Heart left ventricle (tissue), 16 donors: ENCODE results near the gene RSU1. TPM values are rescaled to one million over a fixed set of nuclear protein-coding genes. Genes with fewer than 3 reads are reported as not detected.

Experiments used
- ATAC-seq, 4 donors: fragments of 200-7000 bp; cut with Tn5 transposase; one replicate each; pipeline ENCODE4 v1.9.1; 2020 to 2022; ENCODE audit warnings: moderate library complexity in 4 of 4, mild to moderate bottlenecking in 3 of 4, moderate number of reproducible peaks in 1 of 4
- DNase-seq, 5 donors: peaks; one replicate each; pipeline ENCODE4 v3.0.0-alpha.2; 2020
- H3K27ac ChIP-seq, 12 donors: fragments of 200-600 bp; sonication (generic) in 4 of 12; one replicate each; pipeline versions ENCODE4 v1.5.0 to v1.8.0; 2016 to 2022; ENCODE audit warnings: mild to moderate bottlenecking in 2 of 12
- H3K27me3 ChIP-seq, 9 donors: fragments of 200-600 bp; sonication (generic) in 2 of 9; one replicate each; pipeline versions ENCODE4 v1.5.1 to v1.8.0; 2016 to 2022; ENCODE audit warnings: mild to moderate bottlenecking in 3 of 9
- H3K36me3 ChIP-seq, 9 donors: fragments of 200-600 bp; sonication (generic) in 2 of 9; one replicate each; pipeline versions ENCODE4 v1.5.0 to v1.8.0; 2018 to 2022; ENCODE audit warnings: mild to moderate bottlenecking in 2 of 9
- H3K4me1 ChIP-seq, 12 donors: fragments of 200-600 bp; sonication (generic) in 4 of 12; one replicate each; pipeline versions ENCODE4 v1.5.0 to v1.8.0; 2016 to 2022; ENCODE audit warnings: mild to moderate bottlenecking in 3 of 12
- H3K4me3 ChIP-seq, 12 donors: fragments of 200-600 bp; sonication (generic) in 4 of 12; one replicate each; pipeline versions ENCODE4 v1.5.0 to v1.8.0; 2017 to 2022; ENCODE audit warnings: mild to moderate bottlenecking in 9 of 12, moderate library complexity in 4 of 12
- H3K9me3 ChIP-seq, 12 donors: fragments of 200-600 bp; sonication (generic) in 4 of 12; one replicate each; pipeline versions ENCODE4 v1.5.0 to v1.8.0; 2016 to 2022; ENCODE audit warnings: mild to moderate bottlenecking in 1 of 12
- POLR2A ChIP-seq, 2 donors: fragments of 450-650 bp; IDR thresholded peaks; one replicate each; pipeline ENCODE4 v1.6.1; 2017; ENCODE audit warnings: antibody characterized with exemption in 2 of 2, mild to moderate bottlenecking in 2 of 2, moderate library complexity in 2 of 2
- WGBS, 4 donors: extraction: QIAGEN DNeasy Blood & Tissue Kit in 2 of 4; methylation state at CpG; one replicate each; pipeline versions ENCODE4 v1.1.5 to v1.1.7; 2013 to 2018; 5-methylcytosine and 5-hydroxymethylcytosine counted together
- intact Hi-C, 10 donors: fragments of 100-400 bp; cut with DNase I; formaldehyde crosslinking; loops; one replicate each; pipeline versions ENCODE4 v1.11.1 to v1.14.2; 2022
- polyA plus RNA-seq, 2 donors: library from polyadenylated mRNA; stranded (reverse); fragments of 200-250 nt; gene quantifications; one replicate each; pipeline ENCODE4 v1.2.3, GENCODE V29; 2013
- total RNA-seq, 9 donors: library from RNA; depleted of rRNA in 2 of 9; stranded (reverse); fragments of >200 nt in 2 of 9; fragmentation: NEBNext Ultra II Directional in 3 of 9; extraction: Animal tissue kit (Norgen Biotek cat#: 25700) in 3 of 9; gene quantifications; one replicate each; pipeline versions ENCODE4 v1.1.0 to v1.2.4, GENCODE V29; 2016 to 2023
- TF ChIP-seq, protein P1 (sequence below), 12 donors: fragments of 200-600 bp; sonication (generic) in 4 of 12; IDR thresholded peaks; one replicate each; pipeline versions ENCODE4 v1.5.0 to v1.8.0; 2018 to 2022; ENCODE audit warnings: antibody characterized with exemption in 12 of 12, mild to moderate bottlenecking in 5 of 12
- donor health status: ischemic (EF 13 %, LVEDD 7.1; RV severe dilation, severe dysfunction).
- donor health status: healthy with polysubstance abuse.
- donor health status: DM: no; HTN: yes; CAD: no.
- donor health status: DM: no; HTN: no; CAD: no.
- donor health status: ischemic (EF 25% LVEDD 6.9; RV normal size, moderate dysfunction).
- donor health status: ischemic (EF 25% LVEDD 5.7; RV mildly dilated, moderate dysfunction).
- donor health status: healthy.
- donor health status: DM: yes; HTN: yes; CAD: no.
- donor health status: ischemic (EF 35%, LVEDD 5.7; RV mildly dilated, moderate dysfunction).
- donor health status: nonischemic (EF 11% LVEDD 7.7; RV severe dilation, severe dysfunction).
- donor health status: DM: yes; HTN: yes; CAD: no.
- donor health status: PGD.
- donor health status: ischemic (EF 29% LVEDD 5.4; RV normal size, mild dysfunction).
- donor health status: nonischemic (EF 23%, LVEDD 6.1; RV moderate dilation, normal function).

The RSU1 gene
- total and polyA plus RNA-seq, 11 donors, result 29.6 to 84.1 (median 53.0) TPM

DNA sequence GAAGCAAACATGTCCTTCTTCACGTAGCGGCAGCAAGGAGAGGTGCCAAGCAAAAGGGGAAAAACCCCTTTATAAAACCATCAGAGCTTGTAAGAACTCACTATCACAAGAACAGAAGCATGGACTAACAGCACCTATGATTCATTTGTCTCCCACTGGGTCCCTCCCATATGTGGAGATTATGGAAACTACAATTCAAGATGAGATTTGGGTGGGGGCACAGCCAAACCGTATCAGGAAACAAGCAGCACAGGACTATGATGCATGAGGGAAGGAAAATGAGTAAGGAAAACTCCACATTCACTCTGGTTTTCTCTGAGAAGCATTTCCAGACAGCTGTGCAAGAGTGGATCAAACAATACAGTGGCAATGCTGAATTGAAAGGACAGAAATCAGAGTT, 81.6 kb downstream of the RSU1 start:
- intact Hi-C loops, result no loop called here
- 90 to 95% (median 94%) methylated on average over 3 of the region's 3 CpGs for WGBS, 4 donors
- Histone ChIP-seq H3K4me1 (no peaks in the 10 kb centered on the region), H3K27me3 (no peaks in the 10 kb centered on the region), H3K4me3 (no peak overlapping the region), H3K36me3 (peaks cover 0 to 41% (median 7%) of the 10 kb centered on the region in 9 donors), H3K27ac (no peak overlapping the region), H3K9me3 (peaks cover 0 to 43% (median 7%) of the 10 kb centered on the region in 12 donors)
- TF ChIP-seq, protein P1, sequence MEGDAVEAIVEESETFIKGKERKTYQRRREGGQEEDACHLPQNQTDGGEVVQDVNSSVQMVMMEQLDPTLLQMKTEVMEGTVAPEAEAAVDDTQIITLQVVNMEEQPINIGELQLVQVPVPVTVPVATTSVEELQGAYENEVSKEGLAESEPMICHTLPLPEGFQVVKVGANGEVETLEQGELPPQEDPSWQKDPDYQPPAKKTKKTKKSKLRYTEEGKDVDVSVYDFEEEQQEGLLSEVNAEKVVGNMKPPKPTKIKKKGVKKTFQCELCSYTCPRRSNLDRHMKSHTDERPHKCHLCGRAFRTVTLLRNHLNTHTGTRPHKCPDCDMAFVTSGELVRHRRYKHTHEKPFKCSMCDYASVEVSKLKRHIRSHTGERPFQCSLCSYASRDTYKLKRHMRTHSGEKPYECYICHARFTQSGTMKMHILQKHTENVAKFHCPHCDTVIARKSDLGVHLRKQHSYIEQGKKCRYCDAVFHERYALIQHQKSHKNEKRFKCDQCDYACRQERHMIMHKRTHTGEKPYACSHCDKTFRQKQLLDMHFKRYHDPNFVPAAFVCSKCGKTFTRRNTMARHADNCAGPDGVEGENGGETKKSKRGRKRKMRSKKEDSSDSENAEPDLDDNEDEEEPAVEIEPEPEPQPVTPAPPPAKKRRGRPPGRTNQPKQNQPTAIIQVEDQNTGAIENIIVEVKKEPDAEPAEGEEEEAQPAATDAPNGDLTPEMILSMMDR (IDR thresholded peaks at IDR 0.05), result no peak
- TF ChIP-seq POLR2A (IDR thresholded peaks at IDR 0.05), result no peak
- ATAC-seq (no peak), DNase-seq (no peak)

DNA sequence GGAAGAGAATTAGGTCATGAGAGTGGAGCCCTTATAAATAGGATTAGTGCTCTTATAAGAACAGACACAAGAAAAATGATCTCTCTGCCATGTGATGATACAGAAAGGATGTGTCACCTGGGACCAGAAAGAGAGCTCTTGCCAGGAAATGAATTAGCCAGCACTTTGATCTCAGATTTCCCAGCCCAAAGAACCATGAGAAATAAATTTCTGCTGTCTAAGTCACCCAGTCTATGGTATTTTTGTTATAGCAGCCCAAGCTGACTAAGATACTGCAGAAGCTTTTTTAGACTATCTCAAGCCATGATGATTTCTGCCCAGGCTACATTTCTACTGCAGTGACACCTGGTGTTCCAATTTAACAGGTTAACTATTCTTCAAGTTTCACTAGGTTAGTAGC, 84.8 kb downstream of the RSU1 start:
- peaks cover 0 to 41% (median 6%) of the 10 kb centered on the region in 9 donors for H3K36me3 ChIP-seq
- intact Hi-C loops, result no loop called here
- H3K4me1 ChIP-seq, result no peaks in the 10 kb centered on the region
- no peaks in the 10 kb centered on the region for H3K27me3 ChIP-seq
- no peak overlapping the region for H3K4me3 ChIP-seq
- ATAC-seq (no peak), DNase-seq (no peak)
- H3K27ac ChIP-seq, result no peak overlapping the region
- peaks cover 0 to 23% (median 4%) of the 10 kb centered on the region in 12 donors for H3K9me3 ChIP-seq
- TF ChIP-seq, protein P1 (IDR thresholded peaks at IDR 0.05), result no peak
- no peak for TF ChIP-seq POLR2A (IDR thresholded peaks at IDR 0.05)

DNA sequence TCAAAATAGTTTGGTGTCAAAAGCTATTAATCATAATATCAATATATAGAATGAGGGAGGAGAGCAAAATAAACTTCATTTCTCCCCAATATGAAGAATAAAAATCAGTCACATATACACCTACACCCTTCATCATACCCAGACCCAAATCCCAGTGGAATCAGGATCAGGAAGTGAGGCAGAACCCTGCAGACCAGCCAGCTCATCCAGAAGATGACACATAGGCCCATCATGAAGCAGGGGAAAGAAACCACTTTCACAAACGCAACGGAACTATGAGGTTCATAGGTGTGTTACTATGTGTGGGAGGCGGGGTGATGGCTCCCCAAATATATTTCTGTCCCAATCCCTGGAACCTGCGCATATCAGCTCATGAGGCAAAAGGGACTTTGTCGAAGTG, 89.0 kb downstream of the RSU1 start:
- Histone ChIP-seq H3K4me3 (no peak overlapping the region), H3K27me3 (no peaks in the 10 kb centered on the region), H3K9me3 (peaks cover 0 to 6% (median 0%) of the 10 kb centered on the region in 12 donors), H3K36me3 (peaks cover 0 to 28% (median 4%) of the 10 kb centered on the region in 9 donors), H3K27ac (no peak overlapping the region), H3K4me1 (no peaks in the 10 kb centered on the region)
- ATAC-seq (no peak), DNase-seq (no peak)
- intact Hi-C loops, result no loop called here
- 97 to 99% (median 98%) methylated on average over 5 of the region's 5 CpGs for WGBS, 4 donors
- TF ChIP-seq, protein P1 (IDR thresholded peaks at IDR 0.05), result no peak
- no peak for TF ChIP-seq POLR2A (IDR thresholded peaks at IDR 0.05)

DNA sequence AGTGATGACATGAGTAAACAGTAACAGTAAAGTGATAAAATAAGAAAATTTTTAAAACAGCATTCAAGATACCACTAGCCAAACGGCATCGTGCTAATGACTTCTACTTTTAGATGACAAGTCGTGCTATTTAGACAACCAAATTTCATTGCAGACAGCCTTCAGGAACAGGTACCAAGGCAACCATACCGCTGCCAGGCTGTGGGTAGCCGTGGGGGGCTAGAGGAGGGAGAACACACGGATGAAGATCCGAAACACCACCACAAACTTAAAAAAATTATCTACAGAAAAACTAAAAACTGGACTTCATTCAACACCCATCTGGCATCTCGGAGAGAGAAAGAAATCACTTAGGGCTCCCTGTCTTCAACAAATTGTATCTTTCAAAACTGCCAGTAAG, 89.6 kb downstream of the RSU1 start:
- no peak for TF ChIP-seq POLR2A (IDR thresholded peaks at IDR 0.05)
- TF ChIP-seq, protein P1 (IDR thresholded peaks at IDR 0.05), result no peak
- H3K4me1 ChIP-seq, result no peaks in the 10 kb centered on the region
- no peak overlapping the region for H3K4me3 ChIP-seq
- ATAC-seq, result no peak
- WGBS, 4 donors, result 91 to 97% (median 94%) methylated on average over 8 of the region's 8 CpGs
- H3K36me3 ChIP-seq, result peaks cover 0 to 22% (median 4%) of the 10 kb centered on the region in 9 donors
- H3K27me3 ChIP-seq, result no peaks in the 10 kb centered on the region
- H3K27ac ChIP-seq, result no peak overlapping the region
- intact Hi-C loops, result no loop called here
- peaks cover 0 to 6% (median 0%) of the 10 kb centered on the region in 12 donors for H3K9me3 ChIP-seq
- DNase-seq, result no peak
